WERI-Rb-1 (cell line): Measurements from ENCODE around the gene ACP3.
"Not testable (repeated sequence)": the region's sequence is repeated elsewhere in the genome, so short reads cannot be mapped to it uniquely, and the experiment has no call there.

ENCODE experiments used
- DNase-seq: peaks from one replicate; pipeline ENCODE4 v3.0.0-alpha.2; 2020
- H3K27ac ChIP-seq: fragments of 250-450 bp; sonication (Bioruptor Pico); 2 replicates; pipeline ENCODE4 v1.5.1; 2020; ENCODE audit warnings: mild to moderate bottlenecking, moderate library complexity
- H3K27me3 ChIP-seq: fragments of 250-450 bp; sonication (Bioruptor Pico); 2 replicates; pipeline ENCODE4 v1.5.1; 2021; ENCODE audit warnings: mild to moderate bottlenecking, low read depth, moderate library complexity; ENCODE audit not compliant: insufficient read depth, severe bottlenecking
- H3K36me3 ChIP-seq: fragments of 250-450 bp; sonication (Bioruptor Pico); 2 replicates; pipeline ENCODE4 v1.5.1; 2020; ENCODE audit warnings: mild to moderate bottlenecking, moderate library complexity
- H3K4me3 ChIP-seq: 2 replicates; pipeline ENCODE4 v1.5.1; 2011; ENCODE audit warnings: low read depth, mild to moderate bottlenecking, control low read depth, low read length
- H3K9me3 ChIP-seq: fragments of 250-450 bp; sonication (Bioruptor Pico); 2 replicates; pipeline ENCODE4 v1.5.1; 2021; ENCODE audit warnings: mild to moderate bottlenecking, moderate library complexity; ENCODE audit not compliant: severe bottlenecking
- TF ChIP-seq, protein P1 (sequence below): IDR thresholded peaks from 2 replicates; pipeline ENCODE4 v1.5.1; 2011; ENCODE audit warnings: low read depth, mild to moderate bottlenecking, control low read depth, inconsistent platforms, low read length

ACP3 gene

DNA sequence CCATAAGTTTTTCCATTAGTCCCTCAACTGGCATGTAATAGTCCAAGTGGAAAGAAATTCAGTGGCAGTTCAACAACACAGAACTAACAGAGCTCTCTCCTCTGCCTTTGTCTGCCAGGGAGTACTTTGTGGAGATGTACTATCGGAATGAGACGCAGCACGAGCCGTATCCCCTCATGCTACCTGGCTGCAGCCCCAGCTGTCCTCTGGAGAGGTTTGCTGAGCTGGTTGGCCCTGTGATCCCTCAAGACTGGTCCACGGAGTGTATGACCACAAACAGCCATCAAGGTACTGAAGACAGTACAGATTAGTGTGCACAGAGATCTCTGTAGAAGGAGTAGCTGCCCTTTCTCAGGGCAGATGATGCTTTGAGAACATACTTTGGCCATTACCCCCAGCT, 39.4 kb downstream of the ACP3 start:
- Histone ChIP-seq H3K9me3 (no peaks in the 10 kb centered on the region), H3K27me3 (no peaks in the 10 kb centered on the region), H3K27ac (no peak overlapping the region), H3K4me3 (no peak overlapping the region), H3K36me3 (no peaks in the 10 kb centered on the region)
- TF ChIP-seq, protein P1, sequence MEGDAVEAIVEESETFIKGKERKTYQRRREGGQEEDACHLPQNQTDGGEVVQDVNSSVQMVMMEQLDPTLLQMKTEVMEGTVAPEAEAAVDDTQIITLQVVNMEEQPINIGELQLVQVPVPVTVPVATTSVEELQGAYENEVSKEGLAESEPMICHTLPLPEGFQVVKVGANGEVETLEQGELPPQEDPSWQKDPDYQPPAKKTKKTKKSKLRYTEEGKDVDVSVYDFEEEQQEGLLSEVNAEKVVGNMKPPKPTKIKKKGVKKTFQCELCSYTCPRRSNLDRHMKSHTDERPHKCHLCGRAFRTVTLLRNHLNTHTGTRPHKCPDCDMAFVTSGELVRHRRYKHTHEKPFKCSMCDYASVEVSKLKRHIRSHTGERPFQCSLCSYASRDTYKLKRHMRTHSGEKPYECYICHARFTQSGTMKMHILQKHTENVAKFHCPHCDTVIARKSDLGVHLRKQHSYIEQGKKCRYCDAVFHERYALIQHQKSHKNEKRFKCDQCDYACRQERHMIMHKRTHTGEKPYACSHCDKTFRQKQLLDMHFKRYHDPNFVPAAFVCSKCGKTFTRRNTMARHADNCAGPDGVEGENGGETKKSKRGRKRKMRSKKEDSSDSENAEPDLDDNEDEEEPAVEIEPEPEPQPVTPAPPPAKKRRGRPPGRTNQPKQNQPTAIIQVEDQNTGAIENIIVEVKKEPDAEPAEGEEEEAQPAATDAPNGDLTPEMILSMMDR, result no peak
- DNase-seq, result no peak

DNA sequence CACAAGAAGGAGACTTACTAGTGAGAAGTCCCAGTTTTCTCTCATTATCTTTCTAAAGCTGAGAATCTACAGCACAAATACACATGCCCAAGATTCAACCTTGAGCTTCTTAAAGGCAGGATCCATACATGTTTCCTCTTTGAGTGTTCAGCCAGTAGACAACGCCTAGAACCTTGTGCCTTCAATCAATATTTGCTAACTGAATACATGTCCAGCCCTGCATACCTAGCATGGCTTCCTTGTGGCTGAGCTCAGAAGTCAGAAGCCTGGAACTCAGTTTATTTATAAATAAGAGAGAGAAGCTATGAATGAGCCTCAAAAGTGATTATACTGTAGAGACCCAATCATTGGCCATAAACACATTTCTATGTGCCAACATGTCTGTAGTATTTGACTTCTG, 43.5 kb downstream of the ACP3 start:
- H3K27ac ChIP-seq, result no peak overlapping the region
- no peak overlapping the region for H3K4me3 ChIP-seq
- no peaks in the 10 kb centered on the region for H3K36me3 ChIP-seq
- no peaks in the 10 kb centered on the region for H3K9me3 ChIP-seq
- DNase-seq, result no peak
- H3K27me3 ChIP-seq, result no peaks in the 10 kb centered on the region
- TF ChIP-seq, protein P1, result no peak

DNA sequence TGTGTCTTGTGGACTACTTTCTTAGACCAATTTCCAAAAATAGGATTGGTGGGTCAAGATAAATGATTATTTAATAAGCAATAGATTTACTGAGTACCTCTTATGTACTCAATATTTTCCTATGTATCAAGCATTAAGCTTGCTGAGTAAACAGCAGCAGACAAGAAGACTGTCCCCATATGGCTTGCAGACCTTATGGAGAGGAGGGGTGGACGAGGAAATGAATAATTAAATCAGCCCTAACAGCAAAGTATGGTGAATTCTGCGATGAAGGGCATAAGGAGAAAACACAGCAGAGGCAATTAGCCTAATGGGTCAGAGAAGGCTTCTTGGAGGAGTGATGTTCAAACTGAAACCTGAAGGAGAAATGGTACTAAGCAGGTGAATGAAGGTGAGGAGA, 45.1 kb downstream of the ACP3 start:
- DNase-seq, result no peak
- Histone ChIP-seq H3K27ac (no peak overlapping the region), H3K9me3 (no peaks in the 10 kb centered on the region), H3K36me3 (no peaks in the 10 kb centered on the region), H3K4me3 (no peak overlapping the region), H3K27me3 (no peaks in the 10 kb centered on the region)
- TF ChIP-seq, protein P1, result no peak

DNA sequence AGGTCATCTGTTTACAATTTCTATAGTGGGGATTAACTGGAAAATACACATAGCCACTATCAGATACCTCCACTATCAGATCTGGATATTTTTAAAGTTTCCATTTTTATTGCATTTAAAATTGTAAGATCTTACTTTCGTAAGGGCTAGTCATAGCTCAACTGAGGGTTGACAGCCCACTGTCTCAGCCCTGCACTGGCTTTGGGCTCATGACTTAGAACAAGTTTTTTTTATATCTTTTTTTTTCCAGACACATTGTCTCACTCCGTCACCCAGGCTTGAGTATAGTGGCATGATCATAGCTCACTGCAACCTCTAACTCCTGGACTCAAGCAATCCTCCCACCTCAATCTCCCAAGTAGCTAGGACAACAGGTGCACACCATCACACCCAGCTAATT, 51.3 kb downstream of the ACP3 start:
- H3K36me3 ChIP-seq, result no peaks in the 10 kb centered on the region

DNA sequence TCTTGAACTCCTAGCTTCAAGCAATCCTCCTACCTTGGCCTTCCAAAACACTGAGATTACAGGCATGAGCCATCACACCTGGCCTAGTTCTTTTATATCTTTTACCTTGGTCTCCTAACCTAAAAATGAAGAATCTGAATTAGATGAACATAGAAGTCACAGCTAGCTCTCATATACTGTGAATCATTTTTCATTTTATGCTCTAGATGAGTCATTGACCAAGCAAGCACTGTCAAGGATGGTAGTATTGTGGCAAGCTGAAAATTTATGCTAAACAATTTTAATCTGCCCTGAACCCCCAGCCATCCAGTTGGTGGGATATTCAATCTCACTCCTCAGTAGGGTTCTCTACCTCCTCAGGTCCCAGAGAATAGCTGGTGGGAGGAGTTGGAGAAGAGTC, 51.8 kb downstream of the ACP3 start:
- Histone ChIP-seq H3K36me3 (no peaks in the 10 kb centered on the region), H3K9me3 (no peaks in the 10 kb centered on the region), H3K4me3 (no peak overlapping the region), H3K27me3 (no peaks in the 10 kb centered on the region), H3K27ac (no peak overlapping the region)
- TF ChIP-seq, protein P1, result no peak
- DNase-seq, result no peak

More for the DNA sequence above, 51.3 kb downstream of the ACP3 start:
- Histone ChIP-seq H3K9me3 (no peaks in the 10 kb centered on the region), H3K27ac (no peak overlapping the region), H3K4me3 (no peak overlapping the region), H3K27me3 (no peaks in the 10 kb centered on the region)
- no peak for DNase-seq
- TF ChIP-seq, protein P1, result no peak

DNA sequence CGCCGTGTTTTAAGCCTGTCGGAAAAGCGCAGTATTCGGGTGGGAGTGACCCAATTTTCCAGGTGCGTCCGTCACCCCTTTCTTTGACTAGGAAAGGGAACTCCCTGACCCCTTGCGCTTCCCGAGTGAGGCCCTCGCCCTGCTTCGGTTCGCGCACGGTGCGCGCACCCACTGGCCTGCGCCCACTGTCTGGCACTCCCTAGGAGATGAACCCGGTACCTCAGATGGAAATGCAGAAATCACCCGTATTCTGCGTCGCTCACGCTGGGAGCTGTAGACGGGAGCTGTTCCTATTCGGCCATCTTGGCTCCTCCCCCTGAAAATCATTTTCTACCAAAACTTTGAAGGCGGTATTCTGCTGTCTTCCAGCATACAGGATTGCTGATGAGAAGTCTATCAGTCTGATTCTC, 59.7 kb downstream of the ACP3 start:
- not testable (repeated sequence) for H3K4me3 ChIP-seq, H3K27me3 ChIP-seq, DNase-seq, H3K36me3 ChIP-seq, H3K9me3 ChIP-seq, H3K27ac ChIP-seq
